GM12801 (cell line): ENCODE results near the gene SENP3.

Experiments used
- TF ChIP-seq, protein P1 (sequence below): IDR thresholded peaks from one replicate; pipeline ENCODE4 v1.5.1; 2011; ENCODE audit warnings: control low read depth; ENCODE audit not compliant: insufficient read length; ENCODE audit errors: extremely low read depth

Gene SENP3

DNA sequence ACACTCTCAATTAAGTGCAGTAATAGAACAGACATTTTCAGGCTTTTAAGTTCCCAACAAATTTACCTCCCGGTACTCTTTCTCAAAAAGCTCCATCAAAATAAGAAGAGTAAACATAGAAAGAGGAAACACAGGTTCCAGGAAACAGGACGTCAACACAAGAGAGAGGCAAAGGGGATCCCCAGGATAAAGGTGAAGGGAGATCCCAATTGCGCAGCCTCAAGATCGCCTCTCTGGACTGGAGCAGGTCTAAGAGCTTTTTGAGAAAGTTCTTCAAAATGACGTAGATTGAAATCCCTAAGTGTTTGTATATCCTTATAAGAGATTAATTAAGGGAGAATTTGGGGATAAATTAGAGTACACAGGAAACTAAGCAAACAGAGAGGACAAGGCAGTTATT, 56.9 kb downstream of the SENP3 start:
- TF ChIP-seq, protein P1, sequence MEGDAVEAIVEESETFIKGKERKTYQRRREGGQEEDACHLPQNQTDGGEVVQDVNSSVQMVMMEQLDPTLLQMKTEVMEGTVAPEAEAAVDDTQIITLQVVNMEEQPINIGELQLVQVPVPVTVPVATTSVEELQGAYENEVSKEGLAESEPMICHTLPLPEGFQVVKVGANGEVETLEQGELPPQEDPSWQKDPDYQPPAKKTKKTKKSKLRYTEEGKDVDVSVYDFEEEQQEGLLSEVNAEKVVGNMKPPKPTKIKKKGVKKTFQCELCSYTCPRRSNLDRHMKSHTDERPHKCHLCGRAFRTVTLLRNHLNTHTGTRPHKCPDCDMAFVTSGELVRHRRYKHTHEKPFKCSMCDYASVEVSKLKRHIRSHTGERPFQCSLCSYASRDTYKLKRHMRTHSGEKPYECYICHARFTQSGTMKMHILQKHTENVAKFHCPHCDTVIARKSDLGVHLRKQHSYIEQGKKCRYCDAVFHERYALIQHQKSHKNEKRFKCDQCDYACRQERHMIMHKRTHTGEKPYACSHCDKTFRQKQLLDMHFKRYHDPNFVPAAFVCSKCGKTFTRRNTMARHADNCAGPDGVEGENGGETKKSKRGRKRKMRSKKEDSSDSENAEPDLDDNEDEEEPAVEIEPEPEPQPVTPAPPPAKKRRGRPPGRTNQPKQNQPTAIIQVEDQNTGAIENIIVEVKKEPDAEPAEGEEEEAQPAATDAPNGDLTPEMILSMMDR, result no peak

DNA sequence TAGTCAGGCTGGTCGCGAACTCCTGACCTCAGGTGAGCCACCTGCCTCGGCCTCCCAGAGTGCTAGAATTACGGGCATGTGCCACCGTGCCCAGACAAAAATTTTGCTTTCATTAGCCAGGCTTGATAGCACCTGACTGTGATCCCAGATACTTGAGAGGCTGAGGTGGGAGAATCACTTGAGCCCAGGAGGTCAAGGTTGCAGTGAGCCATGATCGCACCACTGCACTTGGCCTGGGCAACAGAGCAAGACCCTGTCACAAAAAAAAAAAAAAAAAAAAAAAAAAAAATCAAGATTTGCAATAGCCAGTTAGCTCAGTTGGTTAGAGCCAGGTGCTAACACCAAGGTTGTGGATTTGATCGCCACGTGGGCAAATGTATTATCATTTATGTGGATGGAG, 59.1 kb downstream of the SENP3 start:
- TF ChIP-seq, protein P1, result no peak
